SK-N-SH treated with all-trans-retinoic acid at 6 μM for 48 hours (cell line): ENCODE results near the gene C1orf115.

ENCODE experiments used
- BACH2 ChIP-seq: fragments of 250-450 bp; sonication (Bioruptor Pico); IDR thresholded peaks from 2 replicates; pipeline ENCODE4 v1.9.0; 2021; ENCODE audit warnings: mild to moderate bottlenecking, borderline replicate concordance
- GLIS3 ChIP-seq: fragments of 250-450 bp; sonication (Bioruptor Pico); IDR thresholded peaks from 2 replicates; pipeline ENCODE4 v1.5.0; 2020; ENCODE audit warnings: mild to moderate bottlenecking, moderate library complexity
- OSR1 ChIP-seq: fragments of 250-450 bp; sonication (Bioruptor Pico); IDR thresholded peaks from 2 replicates; pipeline ENCODE4 v1.8.0; 2022; ENCODE audit warnings: moderate library complexity, mild to moderate bottlenecking, inconsistent platforms
- POU6F1 ChIP-seq: fragments of 250-450 bp; sonication (Bioruptor Pico); IDR thresholded peaks from 2 replicates; pipeline ENCODE4 v1.8.0; 2021; ENCODE audit warnings: low read depth, mild to moderate bottlenecking, moderate library complexity, borderline replicate concordance
- RARB ChIP-seq: fragments of 250-450 bp; sonication (Bioruptor Pico); IDR thresholded peaks from 2 replicates; pipeline ENCODE4 v1.8.0; 2021; ENCODE audit warnings: mild to moderate bottlenecking, moderate library complexity
- TCF4 ChIP-seq: fragments of 250-450 bp; sonication (Bioruptor Pico); IDR thresholded peaks from 2 replicates; pipeline ENCODE4 v1.8.0; 2021; ENCODE audit warnings: mild to moderate bottlenecking, moderate library complexity, borderline replicate concordance
- TOX ChIP-seq: fragments of 250-450 bp; sonication (Bioruptor Pico); IDR thresholded peaks from 2 replicates; pipeline ENCODE4 v1.8.0; 2021; ENCODE audit warnings: mild to moderate bottlenecking, moderate library complexity, borderline replicate concordance
- ZFP30 ChIP-seq: fragments of 450-650 bp; formaldehyde crosslinking; IDR thresholded peaks from 2 replicates; pipeline ENCODE4 v1.5.0; 2022; ENCODE audit warnings: mild to moderate bottlenecking, moderate library complexity
- ZNF565 ChIP-seq: fragments of 450-650 bp; formaldehyde crosslinking; conservative IDR thresholded peaks from 2 replicates; pipeline ENCODE4 v1.5.0; 2020; ENCODE audit warnings: low read depth, mild to moderate bottlenecking, moderate library complexity
- ZNF8 ChIP-seq: fragments of 450-650 bp; formaldehyde crosslinking; IDR thresholded peaks from 2 replicates; pipeline ENCODE4 v1.5.0; 2020; ENCODE audit warnings: mild to moderate bottlenecking, moderate library complexity
- TF ChIP-seq, protein P1 (sequence below): fragments of 250-450 bp; sonication (Bioruptor Pico); IDR thresholded peaks from 2 replicates; pipeline ENCODE4 v1.8.0; 2020; ENCODE audit warnings: mild to moderate bottlenecking, moderate library complexity, borderline replicate concordance

DNA sequence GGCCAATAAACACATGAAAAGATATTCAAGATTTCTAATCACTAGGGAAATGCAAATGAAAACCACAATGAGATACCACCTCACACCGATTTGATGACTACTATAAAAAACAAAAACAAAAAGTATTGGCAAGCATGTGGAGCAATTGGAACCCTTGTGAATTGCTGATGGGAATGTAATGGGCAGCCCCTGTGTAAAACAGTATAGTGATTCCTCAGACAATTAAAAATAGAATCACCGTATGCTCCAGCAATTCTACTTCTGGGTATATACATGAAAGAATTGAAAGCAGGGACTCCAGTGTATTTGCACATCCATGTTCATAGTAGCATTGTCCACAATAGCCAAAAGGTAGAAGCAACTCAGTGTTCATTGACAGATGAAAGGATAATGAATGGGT lies 12.9 kb upstream of the C1orf115 start:
- no peak for TF ChIP-seq OSR1 (CRISPR knock-in tag)
- TF ChIP-seq ZNF8 (CRISPR knock-in tag) = no peak
- no peak for TF ChIP-seq TCF4 (CRISPR knock-in tag)
- TF ChIP-seq GLIS3 (CRISPR knock-in tag) = no peak
- no peak for TF ChIP-seq RARB (CRISPR knock-in tag)
- TF ChIP-seq ZNF565 (CRISPR knock-in tag) = no peak
- TF ChIP-seq POU6F1 (CRISPR knock-in tag) = no peak
- no peak for TF ChIP-seq TOX (CRISPR knock-in tag)
- TF ChIP-seq BACH2 = no peak
- TF ChIP-seq, protein P1, sequence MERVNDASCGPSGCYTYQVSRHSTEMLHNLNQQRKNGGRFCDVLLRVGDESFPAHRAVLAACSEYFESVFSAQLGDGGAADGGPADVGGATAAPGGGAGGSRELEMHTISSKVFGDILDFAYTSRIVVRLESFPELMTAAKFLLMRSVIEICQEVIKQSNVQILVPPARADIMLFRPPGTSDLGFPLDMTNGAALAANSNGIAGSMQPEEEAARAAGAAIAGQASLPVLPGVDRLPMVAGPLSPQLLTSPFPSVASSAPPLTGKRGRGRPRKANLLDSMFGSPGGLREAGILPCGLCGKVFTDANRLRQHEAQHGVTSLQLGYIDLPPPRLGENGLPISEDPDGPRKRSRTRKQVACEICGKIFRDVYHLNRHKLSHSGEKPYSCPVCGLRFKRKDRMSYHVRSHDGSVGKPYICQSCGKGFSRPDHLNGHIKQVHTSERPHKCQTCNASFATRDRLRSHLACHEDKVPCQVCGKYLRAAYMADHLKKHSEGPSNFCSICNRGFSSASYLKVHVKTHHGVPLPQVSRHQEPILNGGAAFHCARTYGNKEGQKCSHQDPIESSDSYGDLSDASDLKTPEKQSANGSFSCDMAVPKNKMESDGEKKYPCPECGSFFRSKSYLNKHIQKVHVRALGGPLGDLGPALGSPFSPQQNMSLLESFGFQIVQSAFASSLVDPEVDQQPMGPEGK (CRISPR knock-in tag) = no peak
- no peak for TF ChIP-seq ZFP30 (CRISPR knock-in tag)
